SJCRH30 (cell line): ENCODE data around the gene KIAA0319L. TPM values are rescaled to one million over a fixed set of nuclear protein-coding genes. Genes with fewer than 3 reads are reported as not detected.

ENCODE experiments used
- DNase-seq, 2 experiments: peaks; one replicate each; pipeline ENCODE4 v3.0.0-alpha.2; 2015 to 2020
- H3K27ac ChIP-seq: fragments of 250-450 bp; sonication (Bioruptor Pico); 2 replicates; pipeline ENCODE4 v1.5.1; 2020; ENCODE audit warnings: mild to moderate bottlenecking, moderate library complexity
- H3K27me3 ChIP-seq: fragments of 250-450 bp; sonication (Bioruptor Pico); 2 replicates; pipeline ENCODE4 v1.5.1; 2020; ENCODE audit warnings: mild to moderate bottlenecking, moderate library complexity
- H3K36me3 ChIP-seq: fragments of 250-450 bp; sonication (Bioruptor Pico); 2 replicates; pipeline ENCODE4 v1.5.1; 2020; ENCODE audit warnings: mild to moderate bottlenecking, moderate library complexity
- H3K4me1 ChIP-seq: fragments of 250-450 bp; sonication (Bioruptor Pico); 2 replicates; pipeline ENCODE4 v1.5.1; 2020; ENCODE audit warnings: mild to moderate bottlenecking, moderate library complexity
- H3K4me3 ChIP-seq: fragments of 250-450 bp; sonication (Bioruptor Pico); 2 replicates; pipeline ENCODE4 v1.5.1; 2020; ENCODE audit warnings: mild to moderate bottlenecking, moderate library complexity
- H3K9me3 ChIP-seq: fragments of 250-450 bp; sonication (Bioruptor Pico); replicated peaks from 2 replicates; pipeline ENCODE4 v1.5.1; 2020; ENCODE audit warnings: mild to moderate bottlenecking, moderate library complexity
- total RNA-seq: library from RNA; depleted of rRNA; stranded (reverse); fragments of >200 nt; shearing (Covaris generic); gene quantifications from 2 replicates; pipeline ENCODE4 v1.2.3, GENCODE V29; 2014

Gene KIAA0319L
- total RNA-seq, 1 experiment from 2014 or later = 29.9 TPM

DNA sequence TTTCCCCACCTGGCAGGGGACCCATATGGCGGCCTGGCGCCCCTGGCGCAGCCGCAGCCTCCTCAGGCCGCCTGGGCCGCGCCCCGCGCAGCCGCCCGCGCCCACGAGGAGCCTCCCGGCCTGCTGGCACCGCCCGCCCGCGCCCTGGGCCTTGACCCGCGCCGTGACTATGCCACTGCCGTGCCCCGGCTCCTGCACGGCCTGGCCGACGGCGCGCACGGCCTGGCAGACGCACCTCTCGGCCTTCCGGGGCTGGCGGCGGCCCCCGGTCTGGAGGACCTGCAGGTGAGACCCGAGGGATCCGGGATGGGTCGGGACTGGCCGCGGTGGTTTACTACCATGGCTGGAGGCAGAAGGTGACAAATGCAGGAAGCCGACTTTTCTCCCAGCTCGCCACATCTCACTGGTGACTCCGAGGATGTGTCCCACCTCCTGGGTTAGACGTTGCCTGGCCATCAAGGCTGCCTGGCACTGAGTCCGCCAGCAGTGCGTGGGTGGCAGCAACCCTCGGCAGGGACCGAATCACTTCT is 17.0 kb upstream of the KIAA0319L start:
- Histone ChIP-seq H3K4me1 (peaks cover 32% of the 10 kb centered on the region), H3K27ac (peak overlapping the region; percentile 79; the same call in 1 of the 2 replicates), H3K27me3 (no peaks in the 10 kb centered on the region), H3K4me3 (peak overlapping the region; percentile 88), H3K36me3 (peaks cover 5% of the 10 kb centered on the region), H3K9me3 (no peaks in the 10 kb centered on the region)
- DNase-seq = no peak

GRCh38 chr1:35573198-35574124 is 16.3 kb upstream of the KIAA0319L start, which contains the start of gene TFAP2E:
TSS of gene TFAP2E (plus strand) at chr1:35573314. CDS start at chr1:35573578, 264 bp downstream.
- Histone ChIP-seq H3K27me3 (no peaks in the 10 kb centered on the region), H3K4me3 (peak within 1 kb of the TSS; percentile 88), H3K27ac (peak within 1 kb of the TSS; percentile 79), H3K4me1 (peaks cover 32% of the 10 kb centered on the region), H3K9me3 (no peaks in the 10 kb centered on the region), H3K36me3 (peaks cover 5% of the 10 kb centered on the region)
- peak; percentile 86 for DNase-seq

DNA sequence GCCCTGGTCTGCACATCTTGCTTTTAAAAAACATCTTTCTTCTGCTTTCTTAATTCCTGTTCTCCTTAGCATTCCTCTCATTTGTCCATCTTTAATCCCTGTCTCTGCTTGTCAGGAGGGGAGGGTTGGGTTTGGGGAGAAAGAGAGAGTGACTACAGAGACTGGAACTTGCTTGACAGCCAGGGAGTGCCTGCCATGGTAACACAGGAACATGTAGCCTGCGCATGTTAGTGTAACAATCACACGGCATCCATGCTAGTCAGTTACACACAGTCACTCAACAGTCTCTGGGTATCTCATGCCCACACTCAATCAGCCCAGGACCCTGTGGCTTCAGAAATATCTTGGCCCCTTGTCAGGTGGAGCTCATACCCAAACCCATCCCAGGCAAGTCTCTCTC is 15.1 kb upstream of the KIAA0319L start:
- no peaks in the 10 kb centered on the region for H3K27me3 ChIP-seq

DNA sequence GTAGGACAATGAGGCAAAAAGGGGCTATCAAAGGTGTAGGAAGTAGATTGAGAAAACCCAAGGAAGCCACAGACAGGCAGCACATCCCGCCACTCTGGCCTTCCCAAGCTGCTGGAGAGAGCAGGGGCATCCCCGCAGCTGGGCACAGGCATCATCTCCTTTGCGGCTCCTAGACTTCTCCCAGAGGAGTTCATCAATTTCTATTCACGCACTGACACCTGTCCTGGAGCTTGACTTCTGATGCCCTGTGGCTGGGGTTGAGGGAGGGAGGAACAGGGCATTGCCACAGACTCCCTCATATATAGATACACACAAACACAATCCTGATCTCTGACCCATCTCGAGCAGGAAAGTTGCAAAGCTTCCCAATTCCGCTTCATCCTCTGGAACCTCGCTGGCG is 14.1 kb upstream of the KIAA0319L start:
- H3K27ac ChIP-seq = no peak overlapping the region
- DNase-seq = peak in 1 of 2 experiments; percentile 22
- no peaks in the 10 kb centered on the region for H3K9me3 ChIP-seq
- no peak overlapping the region for H3K4me3 ChIP-seq
- H3K36me3 ChIP-seq = peaks cover 2% of the 10 kb centered on the region
- H3K4me1 ChIP-seq = peaks cover 32% of the 10 kb centered on the region
- H3K27me3 ChIP-seq = no peaks in the 10 kb centered on the region

More for the DNA sequence above, 15.1 kb upstream of the KIAA0319L start:
- peaks cover 32% of the 10 kb centered on the region for H3K4me1 ChIP-seq
- no peak overlapping the region for H3K27ac ChIP-seq
- H3K36me3 ChIP-seq = peaks cover 4% of the 10 kb centered on the region
- H3K9me3 ChIP-seq = no peaks in the 10 kb centered on the region
- H3K4me3 ChIP-seq = peak overlapping the region; percentile 88; the same call in 1 of the 2 replicates
- no peak for DNase-seq

- peak; percentile 64 to 82 for DNase-seq
- Histone ChIP-seq H3K4me3 (no peak overlapping the region), H3K27me3 (no peaks in the 10 kb centered on the region), H3K9me3 (no peaks in the 10 kb centered on the region), H3K27ac (peak overlapping the region; percentile 10), H3K36me3 (peaks cover 2% of the 10 kb centered on the region), H3K4me1 (peaks cover 32% of the 10 kb centered on the region)
Measured at GRCh38 chr1:35570589-35571137, 13.5 kb upstream of the KIAA0319L start.

DNA sequence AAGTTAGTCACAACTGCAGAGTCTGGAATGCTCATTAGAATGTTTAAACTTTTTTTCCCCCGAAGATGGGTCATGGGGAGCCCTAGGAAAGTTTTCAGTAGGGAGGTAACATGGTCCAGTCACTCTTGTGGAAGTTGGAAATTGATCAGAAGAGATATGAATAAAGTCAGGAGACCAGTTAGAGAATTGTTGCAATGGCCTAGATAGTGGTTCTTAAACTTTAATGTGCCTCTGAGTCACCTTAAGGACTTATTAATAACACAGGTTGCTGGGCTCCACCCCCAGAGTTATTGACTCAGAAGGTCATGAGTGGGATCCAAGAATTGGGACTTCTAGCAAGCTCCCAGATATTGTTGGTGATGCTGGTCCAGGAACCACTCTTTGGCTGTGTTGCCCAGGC is 12.7 kb upstream of the KIAA0319L start:
- peak overlapping the region; percentile 10; the same call in 1 of the 2 replicates for H3K27ac ChIP-seq
- no peaks in the 10 kb centered on the region for H3K27me3 ChIP-seq
- H3K4me1 ChIP-seq = peaks cover 32% of the 10 kb centered on the region
- H3K9me3 ChIP-seq = no peaks in the 10 kb centered on the region
- H3K36me3 ChIP-seq = peaks cover 6% of the 10 kb centered on the region; the same call in 1 of the 2 replicates
- DNase-seq = peak in 1 of 2 experiments; percentile 8
- no peak overlapping the region for H3K4me3 ChIP-seq

GRCh38 chr1:35568975-35569395 is 11.8 kb upstream of the KIAA0319L start:
- Histone ChIP-seq H3K36me3 (peaks cover 11% of the 10 kb centered on the region; the same call in 1 of the 2 replicates), H3K4me3 (no peak overlapping the region), H3K4me1 (peaks cover 32% of the 10 kb centered on the region), H3K27me3 (no peaks in the 10 kb centered on the region), H3K27ac (no peak overlapping the region), H3K9me3 (no peaks in the 10 kb centered on the region)
- peak; percentile 73 to 92 for DNase-seq

GRCh38 chr1:35567947-35568558 is 10.8 kb upstream of the KIAA0319L start:
- Histone ChIP-seq H3K4me3 (no peak overlapping the region), H3K27me3 (no peaks in the 10 kb centered on the region), H3K9me3 (no peaks in the 10 kb centered on the region), H3K4me1 (peaks cover 32% of the 10 kb centered on the region), H3K27ac (no peak overlapping the region), H3K36me3 (peaks cover 14% of the 10 kb centered on the region)
- DNase-seq = peak in 1 of 2 experiments; percentile 11

- Histone ChIP-seq H3K36me3 (peaks cover 14% of the 10 kb centered on the region), H3K27ac (no peak overlapping the region), H3K27me3 (no peaks in the 10 kb centered on the region), H3K9me3 (no peaks in the 10 kb centered on the region), H3K4me1 (peaks cover 11% of the 10 kb centered on the region), H3K4me3 (no peak overlapping the region)
- DNase-seq = no peak
Measured at GRCh38 chr1:35565742-35566133, 8.5 kb upstream of the KIAA0319L start.

GRCh38 chr1:35564884-35565741 is 7.9 kb upstream of the KIAA0319L start:
- Histone ChIP-seq H3K9me3 (no peaks in the 10 kb centered on the region), H3K36me3 (peaks cover 14% of the 10 kb centered on the region), H3K4me1 (peaks cover 4% of the 10 kb centered on the region)

DNA sequence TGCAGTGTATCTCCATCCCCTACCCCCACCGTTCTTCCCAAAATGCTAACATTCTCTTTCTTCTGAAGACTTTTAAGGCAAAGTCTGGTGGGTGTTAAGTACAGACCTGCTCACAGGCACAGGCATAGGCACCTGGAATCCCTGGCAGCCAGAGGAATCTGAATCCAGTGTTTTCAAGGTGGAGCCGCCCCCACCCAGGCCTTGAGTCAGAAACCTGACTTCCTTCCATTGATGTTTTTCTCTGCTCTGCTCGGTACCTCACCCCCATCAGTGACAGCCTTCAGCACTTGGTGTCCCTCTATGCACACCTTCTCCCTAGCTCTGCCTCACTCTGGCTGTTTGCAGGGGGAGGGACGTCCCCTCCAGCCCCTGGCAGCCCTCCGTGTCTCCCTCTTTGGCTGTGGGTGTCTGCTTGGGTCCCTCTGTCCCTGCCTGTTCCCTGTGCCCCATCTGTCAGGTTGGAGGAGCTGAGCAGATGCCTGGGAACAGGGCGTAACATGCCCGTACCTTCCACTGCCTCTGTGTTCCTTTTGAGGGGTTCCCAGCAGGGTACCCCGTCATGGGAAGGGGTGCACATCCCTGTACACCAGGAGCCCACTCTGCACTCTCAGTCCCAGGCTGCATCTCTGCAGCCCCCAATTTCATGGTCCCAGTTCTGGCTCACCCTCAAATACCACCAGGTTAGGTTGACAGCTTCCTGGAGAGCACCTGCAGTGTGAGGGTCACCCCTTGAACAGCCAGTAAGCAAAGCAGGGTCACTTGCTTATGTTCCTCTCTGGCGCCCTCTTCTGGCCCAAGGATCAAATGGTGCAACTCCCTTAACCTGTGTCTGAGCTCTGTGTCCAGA is 7.1 kb upstream of the KIAA0319L start:
- Histone ChIP-seq H3K9me3 (no peaks in the 10 kb centered on the region), H3K27ac (no peak overlapping the region), H3K36me3 (peaks cover 14% of the 10 kb centered on the region), H3K4me3 (no peak overlapping the region), H3K27me3 (no peaks in the 10 kb centered on the region), H3K4me1 (no peaks in the 10 kb centered on the region; the same call in 1 of the 2 replicates)
- peak; percentile 82 to 92 for DNase-seq

More at GRCh38 chr1:35564884-35565741, 7.9 kb upstream of the KIAA0319L start:
- H3K27ac ChIP-seq = no peak overlapping the region
- no peak for DNase-seq
- no peak overlapping the region for H3K4me3 ChIP-seq
- no peaks in the 10 kb centered on the region for H3K27me3 ChIP-seq

GRCh38 chr1:35563166-35563565 is 6.0 kb upstream of the KIAA0319L start:
- no peaks in the 10 kb centered on the region for H3K27me3 ChIP-seq
- H3K4me3 ChIP-seq = no peak overlapping the region
- no peaks in the 10 kb centered on the region for H3K4me1 ChIP-seq
- DNase-seq = no peak
- peaks cover 14% of the 10 kb centered on the region for H3K36me3 ChIP-seq
- no peaks in the 10 kb centered on the region for H3K9me3 ChIP-seq
- no peak overlapping the region for H3K27ac ChIP-seq
